LNCaP clone FGC (cell line): ENCODE measurements around the gene TNF.

Experiments
- DNase-seq: peaks from one replicate; pipeline ENCODE4 v3.0.0-alpha.2; 2011; ENCODE audit warnings: low read depth
- H3K4me3 ChIP-seq: 2 replicates; pipeline ENCODE4 v1.5.1; 2011; ENCODE audit warnings: mild to moderate bottlenecking, low read depth, low read length, control low read depth
- TF ChIP-seq, protein P1 (sequence below): IDR thresholded peaks from 2 replicates; pipeline ENCODE4 v1.5.1; 2012; ENCODE audit warnings: mild to moderate bottlenecking; ENCODE audit not compliant: control insufficient read depth, insufficient read depth; ENCODE audit errors: extremely low read depth

The TNF gene

DNA sequence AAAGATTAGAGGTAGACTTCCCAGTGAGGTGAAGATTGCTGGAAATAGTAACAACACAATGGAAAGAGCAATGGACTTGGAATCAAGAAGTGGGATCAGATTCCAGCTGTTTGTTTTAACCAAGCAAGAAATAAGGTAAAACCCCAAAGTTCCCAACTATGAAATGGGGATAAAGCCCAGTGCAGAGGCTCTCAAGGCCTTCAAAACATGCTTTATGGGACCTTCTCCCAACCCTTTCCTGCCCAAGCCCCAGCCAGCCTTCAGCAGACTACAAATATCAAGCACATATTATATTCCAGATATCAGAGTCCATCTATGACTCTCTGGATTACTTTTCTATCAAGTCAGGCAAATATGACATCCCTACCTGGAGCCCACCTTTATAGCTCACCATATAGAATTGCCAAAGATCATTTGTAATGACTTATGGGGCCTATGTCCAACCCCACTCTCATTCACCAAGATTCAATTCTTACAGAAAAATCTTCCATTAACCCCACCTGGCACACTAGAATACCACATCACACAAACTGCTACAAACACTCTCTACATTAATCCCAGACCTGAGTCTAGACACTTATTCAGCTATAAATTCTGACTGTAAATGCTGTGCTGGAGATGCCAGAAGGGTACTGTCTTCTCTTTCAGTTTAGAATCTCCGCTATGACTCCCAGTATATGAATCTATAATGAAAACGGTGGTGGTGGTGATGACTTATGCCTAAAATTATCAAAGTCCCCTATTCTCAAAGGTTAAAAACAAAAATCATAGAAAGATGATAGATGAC lies 39.6 kb upstream of the TNF start:
- TF ChIP-seq, protein P1, sequence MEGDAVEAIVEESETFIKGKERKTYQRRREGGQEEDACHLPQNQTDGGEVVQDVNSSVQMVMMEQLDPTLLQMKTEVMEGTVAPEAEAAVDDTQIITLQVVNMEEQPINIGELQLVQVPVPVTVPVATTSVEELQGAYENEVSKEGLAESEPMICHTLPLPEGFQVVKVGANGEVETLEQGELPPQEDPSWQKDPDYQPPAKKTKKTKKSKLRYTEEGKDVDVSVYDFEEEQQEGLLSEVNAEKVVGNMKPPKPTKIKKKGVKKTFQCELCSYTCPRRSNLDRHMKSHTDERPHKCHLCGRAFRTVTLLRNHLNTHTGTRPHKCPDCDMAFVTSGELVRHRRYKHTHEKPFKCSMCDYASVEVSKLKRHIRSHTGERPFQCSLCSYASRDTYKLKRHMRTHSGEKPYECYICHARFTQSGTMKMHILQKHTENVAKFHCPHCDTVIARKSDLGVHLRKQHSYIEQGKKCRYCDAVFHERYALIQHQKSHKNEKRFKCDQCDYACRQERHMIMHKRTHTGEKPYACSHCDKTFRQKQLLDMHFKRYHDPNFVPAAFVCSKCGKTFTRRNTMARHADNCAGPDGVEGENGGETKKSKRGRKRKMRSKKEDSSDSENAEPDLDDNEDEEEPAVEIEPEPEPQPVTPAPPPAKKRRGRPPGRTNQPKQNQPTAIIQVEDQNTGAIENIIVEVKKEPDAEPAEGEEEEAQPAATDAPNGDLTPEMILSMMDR = no peak
- no peak overlapping the region for H3K4me3 ChIP-seq
- no peak for DNase-seq

DNA sequence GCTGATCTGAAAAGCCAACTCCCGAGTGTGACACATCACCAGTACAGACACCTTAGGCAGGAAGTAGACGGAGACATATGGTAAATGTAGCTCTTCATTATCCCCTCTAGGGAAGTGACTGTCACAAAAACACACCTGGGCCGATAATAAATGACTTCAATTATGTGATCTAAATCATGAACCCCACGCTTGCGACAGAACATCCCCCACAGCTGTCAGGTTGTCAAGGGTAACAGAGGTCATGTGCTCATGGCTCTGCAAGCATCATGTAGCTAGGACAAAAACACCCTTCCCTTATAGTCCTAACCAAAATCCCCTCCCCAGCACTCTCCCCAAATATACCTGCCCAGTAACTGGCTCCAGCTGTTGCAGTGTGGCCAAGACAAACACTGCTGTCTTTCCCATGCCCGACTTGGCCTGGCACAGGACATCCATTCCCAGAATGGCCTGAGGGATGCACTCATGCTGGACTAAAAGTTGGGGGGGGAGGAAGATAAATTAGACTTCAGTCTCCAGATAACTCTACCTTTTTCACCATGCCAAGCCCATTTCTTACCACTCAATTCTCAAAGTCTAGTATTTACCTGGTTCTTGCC lies 36.5 kb upstream of the TNF start:
- peak; percentile 31 for DNase-seq
- TF ChIP-seq, protein P1 = no peak
- H3K4me3 ChIP-seq = peak overlapping the region; percentile 99; the same call in 1 of the 2 replicates

DNA sequence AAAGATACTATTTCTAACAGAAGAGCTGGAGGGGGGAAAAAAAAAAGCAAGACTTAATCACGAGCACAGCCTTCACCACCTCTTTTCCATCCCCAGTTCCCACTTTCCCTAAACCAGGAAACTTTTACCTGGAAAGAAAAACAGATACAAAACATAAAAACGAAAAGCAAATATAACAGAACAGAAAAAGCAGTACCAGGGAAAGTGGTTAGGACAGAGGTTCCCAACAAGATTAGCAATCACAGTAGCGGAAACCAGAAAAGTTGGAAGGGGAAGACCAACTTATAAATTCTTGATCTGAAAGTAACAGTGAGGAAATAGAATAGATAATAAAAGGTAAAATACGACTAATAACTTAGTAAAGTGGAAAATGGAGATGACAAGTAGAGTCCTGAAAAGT lies 34.7 kb upstream of the TNF start:
- peak overlapping the region; percentile 99 for H3K4me3 ChIP-seq
- DNase-seq = no peak
- TF ChIP-seq, protein P1 = no peak

DNA sequence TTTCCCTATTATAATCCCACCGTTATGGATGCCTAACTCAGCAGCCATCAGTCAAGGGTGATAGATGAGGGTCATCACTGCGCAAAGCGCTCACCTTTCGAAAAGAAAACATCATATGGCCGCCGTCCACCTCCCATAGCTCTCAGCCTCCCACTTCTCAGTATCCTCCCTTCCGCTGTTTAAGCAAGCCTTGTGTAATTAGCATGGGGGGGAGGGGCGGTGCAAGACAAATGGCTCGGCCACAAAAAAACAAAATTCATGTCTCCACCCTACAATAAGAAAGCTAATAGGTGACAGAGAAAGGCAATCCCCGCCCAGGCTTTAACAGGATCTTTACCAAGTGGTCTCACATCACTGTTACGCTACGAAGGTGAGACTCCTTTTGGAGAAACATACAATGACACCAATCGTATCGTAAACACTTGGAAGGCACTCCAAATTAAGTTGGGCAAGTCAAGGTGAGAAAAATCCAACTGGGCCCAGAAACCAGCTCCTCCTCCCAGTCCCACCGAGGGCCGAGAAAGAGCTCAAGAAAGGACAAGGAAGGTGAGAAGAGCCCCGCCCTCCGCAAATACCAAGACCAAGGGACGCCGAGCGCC lies 34.2 kb upstream of the TNF start:
- peak overlapping the region; percentile 99 for H3K4me3 ChIP-seq
- TF ChIP-seq, protein P1 = no peak
- peak; percentile 35 for DNase-seq

DNA sequence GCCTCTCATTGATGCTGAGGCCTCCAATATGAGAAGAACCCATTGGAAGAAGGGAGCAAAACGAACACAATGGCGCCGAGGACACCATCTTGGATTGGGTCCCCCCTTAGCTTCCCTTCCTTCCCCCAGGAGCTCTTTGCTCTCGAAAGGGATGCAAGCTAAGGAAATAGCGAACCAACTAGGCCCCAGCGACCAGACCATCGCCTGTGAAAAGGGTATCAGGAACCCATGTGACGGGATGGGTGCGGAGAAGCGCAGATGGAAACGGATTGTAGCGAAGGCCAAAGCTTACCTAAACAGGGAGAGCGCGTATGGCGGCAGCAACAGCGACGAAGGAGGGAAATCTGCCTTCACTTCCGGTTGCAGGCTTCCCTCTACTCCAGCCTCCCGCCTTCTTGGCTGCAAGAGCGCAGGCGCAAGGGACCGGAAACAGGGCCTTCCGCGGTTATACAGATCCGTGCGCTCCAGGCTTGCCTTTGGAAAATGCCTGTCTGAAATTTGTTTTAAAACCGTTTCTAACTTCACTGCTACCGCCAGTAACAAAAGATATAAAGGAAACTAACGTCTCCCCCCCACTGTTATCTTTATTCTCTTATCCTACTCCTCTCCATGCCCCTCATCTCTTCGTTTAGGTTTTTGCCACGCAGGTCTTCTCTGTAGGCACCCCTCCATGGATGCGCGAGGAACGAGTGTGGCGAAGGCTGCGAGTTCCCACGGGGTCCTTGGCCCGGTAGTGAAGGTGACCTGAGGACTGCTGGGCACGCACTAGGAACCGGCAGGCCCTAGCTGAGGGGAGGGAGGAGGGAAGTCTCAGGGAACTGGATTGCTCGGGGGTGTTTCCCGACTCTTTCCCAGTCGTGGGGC lies 33.5 kb upstream of the TNF start, which contains the start of gene DDX39B:
Gene DDX39B, minus strand, starts transcription at position 346 of the 864 bp plus-strand sequence. CDS start 1,471 bp downstream, outside the sequence.
- H3K4me3 ChIP-seq = peak within 1 kb of the TSS; percentile 99
- peak; percentile 94 for DNase-seq
- TF ChIP-seq, protein P1 = no peak

DNA sequence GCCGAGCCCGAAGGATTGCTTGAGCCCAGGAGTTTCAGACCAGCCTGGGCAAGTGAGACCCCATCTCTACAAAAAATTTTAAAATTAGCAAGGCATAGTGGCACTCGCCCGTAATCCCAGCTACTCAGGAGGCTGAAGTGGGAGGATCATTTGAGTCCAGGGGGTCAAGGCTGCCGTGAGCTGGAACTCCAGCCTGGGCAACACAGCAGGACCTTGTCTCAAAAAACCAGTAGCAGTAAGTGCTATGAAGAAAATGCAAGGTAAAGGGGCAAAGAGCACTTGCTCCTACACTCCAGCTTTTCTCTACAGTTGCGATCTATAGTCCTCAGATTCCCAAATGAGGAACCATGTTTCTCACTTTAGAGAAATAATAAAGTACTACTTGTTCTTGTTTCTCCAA lies 31.7 kb upstream of the TNF start:
- no peak overlapping the region for H3K4me3 ChIP-seq
- no peak for DNase-seq
- TF ChIP-seq, protein P1 = no peak
